GOT3 (cell line): Measurements from ENCODE around the gene LUC7L2.
A peak's percentile ranks its signal among the peaks of the same experiment; 100 is the strongest.
"Not testable (repeated sequence)": the region's sequence is repeated elsewhere in the genome, so short reads cannot be mapped to it uniquely, and the experiment has no call there.

Experiments used
- DNase-seq: peaks from one replicate; lab custom pipeline; 2025; ENCODE audit warnings: mixed read lengths; lab: John Stamatoyannopoulos, UW

The LUC7L2 gene

DNA sequence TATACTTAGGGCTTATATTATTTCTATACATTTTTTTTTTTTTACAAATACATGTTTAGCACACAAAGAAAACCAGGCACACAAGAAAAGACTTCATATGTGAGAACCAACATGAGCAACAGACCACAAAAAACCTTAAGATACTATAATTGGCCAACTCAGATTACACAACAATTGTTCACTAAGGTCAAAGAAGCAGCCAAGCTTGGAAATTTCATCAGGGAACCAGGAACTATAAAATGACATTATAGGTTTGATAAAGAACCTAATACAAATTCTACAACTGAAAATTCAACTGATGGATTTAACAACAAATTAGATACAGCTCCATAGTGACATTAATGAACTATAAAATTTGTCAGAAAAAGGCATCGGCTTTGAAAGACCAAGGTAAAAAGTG lies 4.4 kb upstream of the LUC7L2 start:
- no peak for DNase-seq

DNA sequence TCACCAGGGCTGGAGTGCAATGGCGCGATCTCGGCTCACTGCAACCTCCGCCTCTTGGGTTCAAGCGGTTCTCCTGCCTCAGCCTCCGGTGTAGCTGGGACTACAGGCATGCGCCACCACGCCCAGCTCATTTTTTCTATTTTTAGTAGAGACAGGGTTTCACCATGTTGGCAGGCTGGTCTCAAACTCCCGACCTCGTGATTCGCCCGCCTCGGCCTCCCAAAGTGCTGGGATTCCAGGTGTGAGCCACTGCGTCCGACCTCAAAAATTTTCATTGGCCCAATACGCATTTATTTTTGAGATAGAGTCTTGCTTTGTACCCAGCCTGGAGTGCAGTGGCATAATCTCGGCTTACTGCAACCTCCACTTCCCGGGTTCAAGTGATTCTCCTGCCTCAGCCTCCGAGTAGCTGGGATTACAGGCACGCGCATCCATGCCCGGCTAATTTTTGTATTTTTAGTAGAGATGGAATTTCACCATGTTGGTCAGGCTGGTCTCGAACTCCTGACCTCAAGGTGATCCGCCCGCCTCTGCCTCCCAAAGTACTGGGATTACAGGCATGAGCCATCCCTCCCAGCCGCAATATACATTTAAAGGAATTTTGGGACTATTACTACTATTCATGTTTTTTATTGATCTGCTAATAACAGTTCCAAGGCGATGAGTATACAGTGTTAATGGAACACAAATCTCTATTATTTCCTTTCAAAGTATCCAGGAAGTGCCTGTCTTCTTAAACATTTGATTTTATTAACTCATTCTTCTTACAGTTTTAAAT lies 1.8 kb upstream of the LUC7L2 start:
- DNase-seq: not testable (repeated sequence)

- DNase-seq: no peak
These were observed 941 bp upstream of the LUC7L2 start for GRCh38 chr7:139358541-139359365.

GRCh38 chr7:139360210-139360947 lies 685 bp downstream of the LUC7L2 start:
- peak; percentile 83 for DNase-seq

- DNase-seq: no peak
These were observed 1.2 kb downstream of the LUC7L2 start for GRCh38 chr7:139360948-139361307.

- no peak for DNase-seq
These were observed 1.8 kb downstream of the LUC7L2 start for GRCh38 chr7:139361523-139361922.

GRCh38 chr7:139362302-139362701 lies 2.6 kb downstream of the LUC7L2 start:
- DNase-seq: no peak

GRCh38 chr7:139362981-139363380 lies 3.3 kb downstream of the LUC7L2 start:
- no peak for DNase-seq

GRCh38 chr7:139365336-139365735 lies 5.6 kb downstream of the LUC7L2 start:
- no peak for DNase-seq

DNA sequence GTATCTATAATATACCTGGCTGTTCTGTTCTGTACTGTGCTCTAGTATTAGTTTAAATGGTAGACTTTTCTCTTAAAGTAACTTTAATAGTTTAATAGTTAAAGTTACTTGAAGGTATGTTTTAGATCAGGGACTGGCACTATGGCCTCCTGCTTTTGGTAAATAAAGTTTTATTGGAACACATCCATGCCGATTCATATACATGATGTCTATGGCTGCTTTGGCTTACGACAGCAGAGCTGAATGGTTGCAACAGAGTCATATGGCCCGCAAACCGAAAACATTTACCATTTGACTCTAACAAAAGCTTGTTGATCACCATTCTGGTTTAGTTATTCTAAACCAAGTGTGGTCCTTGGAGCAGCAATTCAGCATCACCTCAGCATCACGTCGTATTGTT lies 6.7 kb downstream of the LUC7L2 start:
- no peak for DNase-seq

DNA sequence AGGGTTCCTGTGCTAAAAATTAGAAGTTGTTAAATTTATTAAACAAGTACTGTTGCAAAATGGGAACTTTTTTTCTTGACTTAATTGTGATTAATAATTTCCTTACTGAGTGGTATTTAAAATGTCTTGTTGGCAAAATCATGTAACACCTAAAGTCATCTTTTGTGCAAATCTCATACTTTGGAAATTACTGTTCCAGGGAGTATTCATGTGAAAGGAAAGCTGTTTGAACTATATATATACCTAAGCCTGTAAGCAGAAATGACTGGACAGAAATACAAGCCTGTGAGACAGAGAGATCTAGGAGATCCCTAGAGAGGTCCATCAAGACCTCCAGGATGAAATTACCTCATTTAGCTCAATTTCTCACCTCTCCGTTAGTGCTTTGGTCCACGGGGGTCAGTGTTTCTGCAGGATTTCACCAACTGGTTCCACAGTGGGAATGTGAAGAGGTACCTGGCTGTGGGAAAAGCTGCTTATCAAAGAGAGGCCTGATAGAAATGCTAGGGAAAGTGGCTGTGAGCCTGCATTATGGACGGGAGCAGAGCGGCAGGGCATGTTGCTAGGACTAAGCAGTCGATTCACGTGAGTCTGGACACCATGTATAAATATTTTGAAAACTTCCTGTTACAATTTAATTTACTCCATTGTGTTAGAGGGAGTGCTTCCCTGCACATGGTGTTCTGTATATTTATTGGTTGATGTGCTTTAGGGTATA lies 7.9 kb downstream of the LUC7L2 start:
- DNase-seq: no peak

- DNase-seq: no peak
These were observed 10.7 kb downstream of the LUC7L2 start for GRCh38 chr7:139370301-139370942.

DNA sequence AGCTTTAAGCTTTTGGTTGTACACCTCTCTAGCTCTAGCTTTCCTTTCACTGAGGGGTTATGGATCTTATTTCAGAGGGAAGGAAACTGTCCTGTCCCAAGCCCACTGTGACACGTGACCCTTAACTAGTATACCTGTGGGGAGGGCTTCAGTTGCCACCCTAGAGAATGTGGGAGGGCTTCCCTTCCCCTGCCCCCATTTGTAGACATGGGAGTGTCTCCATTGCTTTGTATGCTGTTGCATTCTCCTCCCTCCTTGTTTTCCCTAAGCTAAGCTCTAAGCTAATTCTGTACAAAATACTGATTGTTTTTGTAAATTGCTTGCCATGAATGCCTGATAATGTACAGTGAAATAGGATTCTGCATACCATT lies 11.2 kb downstream of the LUC7L2 start:
- no peak for DNase-seq

DNA sequence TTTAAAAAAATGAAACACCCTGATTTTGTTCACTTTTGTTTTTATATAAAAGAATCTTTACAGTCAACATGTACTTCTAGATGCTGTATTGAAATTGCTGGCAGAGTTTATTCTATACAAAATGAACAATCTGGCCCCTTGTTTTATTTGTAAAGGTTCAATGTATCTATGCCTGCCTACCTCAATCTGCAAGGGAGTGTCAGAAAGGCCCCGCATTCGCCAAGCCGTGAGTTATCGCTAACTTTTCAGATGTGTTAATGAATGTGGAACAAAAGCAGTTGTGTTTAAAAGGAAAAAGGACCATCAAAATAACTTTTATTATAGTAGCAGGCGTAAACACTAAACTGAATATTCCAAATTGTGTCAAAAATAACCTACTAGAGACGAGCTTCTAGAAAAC lies 14.6 kb downstream of the LUC7L2 start:
- DNase-seq: no peak

GRCh38 chr7:139382439-139382838 lies 22.7 kb downstream of the LUC7L2 start:
- no peak for DNase-seq

- no peak for DNase-seq
These were observed 24.9 kb downstream of the LUC7L2 start for GRCh38 chr7:139384611-139385010.

DNA sequence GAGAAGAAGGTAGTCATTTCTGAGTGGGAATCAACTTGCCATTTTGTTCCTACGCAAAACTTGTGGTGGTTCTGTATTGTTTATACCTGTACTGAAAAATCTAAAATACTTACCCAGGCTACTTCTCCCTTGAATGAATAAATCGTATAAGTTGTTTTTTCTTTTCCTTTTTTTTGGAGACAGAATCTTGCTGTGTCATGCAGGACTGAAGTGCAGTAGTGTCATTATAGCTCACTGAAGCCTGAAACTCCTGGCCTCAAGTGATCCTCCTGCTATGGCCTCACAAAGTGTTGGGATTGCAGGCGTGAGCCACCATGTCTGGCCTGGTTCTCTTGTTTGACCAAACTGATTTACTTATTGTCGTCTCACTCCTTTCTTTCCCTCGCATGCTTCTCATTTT lies 27.9 kb downstream of the LUC7L2 start:
- no peak for DNase-seq

- no peak for DNase-seq
These were observed 29.4 kb downstream of the LUC7L2 start for GRCh38 chr7:139389091-139389490.

DNA sequence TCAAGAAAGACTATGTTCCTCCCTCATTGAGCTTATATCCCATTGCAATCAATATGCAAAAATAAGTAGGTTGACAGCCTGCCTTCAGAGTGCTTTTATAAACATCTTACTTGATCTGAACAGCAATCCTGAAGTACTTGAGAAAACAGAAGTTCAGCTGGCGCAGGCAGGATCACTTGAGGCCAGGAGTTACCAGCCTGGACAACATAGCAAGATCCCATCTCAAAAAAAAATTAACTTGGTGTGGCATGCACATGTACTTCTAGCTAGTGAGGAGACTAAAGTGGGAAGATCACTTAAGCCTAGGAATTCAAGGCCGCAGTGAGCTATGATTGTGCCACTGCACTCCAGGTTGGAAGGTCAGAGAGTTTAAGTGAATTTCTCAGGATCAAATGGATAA lies 30.1 kb downstream of the LUC7L2 start:
- DNase-seq: no peak

DNA sequence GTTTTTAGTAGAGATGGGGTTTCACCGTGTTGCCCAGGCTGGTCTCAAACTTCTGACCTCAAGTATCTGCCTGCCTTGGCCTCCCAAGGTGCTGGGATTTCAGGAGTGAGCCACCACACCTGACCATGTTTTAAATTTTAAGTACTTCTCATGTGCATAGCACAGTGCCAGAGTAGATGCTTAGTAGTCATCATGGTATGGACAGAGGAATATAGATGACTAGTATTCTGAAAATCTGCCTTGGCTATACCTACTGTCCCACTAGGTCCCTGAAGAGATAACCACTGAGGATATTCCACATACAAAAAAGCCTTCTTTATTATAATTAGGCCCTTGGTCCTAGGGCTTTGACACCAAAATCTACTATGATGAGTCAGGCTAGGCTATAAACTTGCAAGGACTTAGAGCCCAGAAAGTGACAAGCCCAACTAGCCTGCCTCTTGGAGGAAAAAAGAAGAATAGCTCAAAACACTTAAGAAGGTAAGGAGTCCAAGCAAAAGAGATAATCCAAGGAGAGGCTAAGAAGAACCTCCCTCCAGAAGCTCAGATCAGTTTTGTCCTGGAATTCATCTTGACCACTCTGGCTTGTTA lies 34.0 kb downstream of the LUC7L2 start:
- DNase-seq: no peak

DNA sequence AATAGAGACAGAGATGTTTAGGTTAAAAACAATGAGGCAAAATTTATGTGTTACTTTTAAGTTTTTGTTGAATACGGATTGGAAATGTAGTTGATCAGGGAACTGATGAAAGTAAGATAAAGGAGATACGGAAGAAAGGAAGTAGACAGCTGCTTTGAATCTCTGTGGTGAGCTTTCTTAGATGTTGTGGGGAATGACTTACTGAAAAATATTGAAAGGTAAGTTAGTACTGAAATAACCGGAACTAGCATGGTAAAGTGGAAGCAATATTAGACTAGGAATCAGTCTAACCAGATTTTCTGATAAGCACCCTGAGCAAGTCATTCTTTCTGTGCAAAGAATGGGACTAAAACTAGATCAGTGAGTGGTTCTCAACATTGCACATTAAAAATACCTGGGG lies 34.8 kb downstream of the LUC7L2 start:
- DNase-seq: no peak
